GM12878 (cell line): ENCODE results near the gene PLEKHS1. TPM values are rescaled to one million over a fixed set of nuclear protein-coding genes. Genes with fewer than 3 reads are reported as not detected.

Experiments used
- ATAC-seq: fragments of 200-7000 bp; cut with Tn5 transposase; 3 replicates; pipeline ENCODE4 v1.9.1; 2020; ENCODE audit warnings: mild to moderate bottlenecking, moderate library complexity
- BruUV-seq: library from RNA; stranded (reverse); fragments of 400-500 nt; replicated peaks from 2 replicates; lab custom pipeline; 2021; lab: Mats Ljungman, UMichigan
- CTCF ChIA-PET: fragments of 300-600 bp; sonication (Branson Sonifier 250); formaldehyde crosslinking; extraction: SDS; loops from one replicate; lab custom pipeline; 2021; ENCODE audit warnings: inconsistent platforms; lab: Yijun Ruan, JAX
- POLR2A ChIA-PET: fragments of 350-600 bp; formaldehyde crosslinking; extraction: SDS; loops from one replicate; lab custom pipeline; 2021; ENCODE audit warnings: inconsistent platforms; lab: Charles Lee
- RAD21 ChIA-PET: fragments of 300-600 bp; sonication (Branson Sonifier 250); formaldehyde crosslinking; loops from one replicate; lab custom pipeline; 2023; ENCODE audit warnings: antibody characterized with exemption; ENCODE audit not compliant: unreplicated experiment; lab: Charles Lee
- SMC1A ChIA-PET: fragments of 300-600 bp; sonication (Branson Sonifier 250); formaldehyde crosslinking; loops from one replicate; lab custom pipeline; 2023; ENCODE audit not compliant: unreplicated experiment, uncharacterized antibody; lab: Charles Lee
- DNase-seq: peaks from one replicate; pipeline ENCODE4 v3.0.0-alpha.2; 2011; ENCODE audit warnings: low read depth, low spot score
- FAIRE-seq: peaks from 3 replicates; lab custom pipeline; 2011; peaks lifted over from hg19 to GRCh38; lab: Jason Lieb, UNC
- H2AFZ ChIP-seq: 2 replicates; pipeline ENCODE4 v1.6.0; 2011; ENCODE audit warnings: low read depth, low read length, control low read depth; ENCODE audit not compliant: control insufficient read depth
- H3K27ac ChIP-seq: 2 replicates; pipeline ENCODE4 v1.5.1; 2011; ENCODE audit warnings: control low read depth; ENCODE audit not compliant: control insufficient read depth, insufficient read depth
- H3K27me3 ChIP-seq, 2 experiments: replicated peaks in 1 of 2; 2 replicates each; pipeline versions ENCODE4 v1.6.0 to v1.6.1; 2011; ENCODE audit warnings: low read length in 1 of 2; ENCODE audit not compliant: control insufficient read depth in 2 of 2, insufficient read depth in 2 of 2
- H3K36me3 ChIP-seq, 2 experiments: 2 replicates each; pipeline ENCODE4 v1.5.1; 2011; ENCODE audit warnings: low read length in 1 of 2; ENCODE audit not compliant: control insufficient read depth in 2 of 2, insufficient read depth in 2 of 2
- H3K4me1 ChIP-seq: 2 replicates; pipeline ENCODE4 v1.6.1; 2011; ENCODE audit warnings: mild to moderate bottlenecking, low read length, moderate library complexity, mixed read lengths; ENCODE audit not compliant: control insufficient read depth, insufficient read depth
- H3K4me2 ChIP-seq: 2 replicates; pipeline ENCODE4 v1.6.0; 2011; ENCODE audit warnings: control low read depth; ENCODE audit not compliant: control insufficient read depth, insufficient read depth
- H3K4me3 ChIP-seq: fragments of 200-600 bp; sonication (generic); 2 replicates; pipeline ENCODE4 v1.5.1; 2016
- H3K79me2 ChIP-seq: 2 replicates; pipeline ENCODE4 v1.6.0; 2011; ENCODE audit warnings: low read length; ENCODE audit not compliant: control insufficient read depth, insufficient read depth
- H3K9ac ChIP-seq: 2 replicates; pipeline ENCODE4 v1.8.0; 2011; ENCODE audit warnings: low read length, control low read depth, mixed read lengths; ENCODE audit not compliant: control insufficient read depth, insufficient read depth
- H3K9me3 ChIP-seq: replicated peaks from 3 replicates; pipeline ENCODE4 v1.5.1; 2011; ENCODE audit warnings: mild to moderate bottlenecking, low read length; ENCODE audit not compliant: control insufficient read depth, insufficient read depth
- H4K20me1 ChIP-seq: 2 replicates; pipeline ENCODE4 v1.6.0; 2011; ENCODE audit not compliant: control insufficient read depth, insufficient read depth
- BCL11A ChIP-seq: IDR thresholded peaks from 2 replicates; pipeline ENCODE4 v1.6.1; 2011; ENCODE audit warnings: low read depth, low read length
- BHLHE40 ChIP-seq, 2 experiments: fragments of 450-650 bp in 1 of 2; IDR thresholded peaks; 2 replicates each; pipeline ENCODE4 v1.6.1; 2011 to 2017; ENCODE audit warnings: low read depth in 2 of 2, borderline replicate concordance in 1 of 2, improper control_type of control experiment in 1 of 2, low read length in 1 of 2, mild to moderate bottlenecking in 1 of 2
- BMI1 ChIP-seq: fragments of 450-650 bp; IDR thresholded peaks from 2 replicates; pipeline ENCODE4 v1.6.1; 2016; ENCODE audit warnings: mild to moderate bottlenecking, moderate library complexity, borderline replicate concordance
- CBFB ChIP-seq: IDR thresholded peaks from 2 replicates; pipeline ENCODE4 v1.6.1; 2016; ENCODE audit warnings: antibody characterized with exemption, low read depth
- CBX5 ChIP-seq: sonication (generic); IDR thresholded peaks from 2 replicates; pipeline ENCODE4 v1.6.1; 2016; ENCODE audit warnings: low read depth, moderate library complexity, mild to moderate bottlenecking, inconsistent platforms
- CREB1 ChIP-seq: IDR thresholded peaks from 2 replicates; pipeline ENCODE4 v1.6.1; 2012; ENCODE audit warnings: low read depth, mild to moderate bottlenecking, inconsistent platforms
- CREM ChIP-seq: IDR thresholded peaks from 2 replicates; pipeline ENCODE4 v1.6.1; 2014; ENCODE audit warnings: antibody characterized with exemption, low read depth
- DPF2 ChIP-seq: fragments of 450-650 bp; IDR thresholded peaks from 2 replicates; pipeline ENCODE4 v1.6.1; 2017; ENCODE audit warnings: mild to moderate bottlenecking
- EED ChIP-seq: sonication (generic); IDR thresholded peaks from 2 replicates; pipeline ENCODE4 v1.6.1; 2016; ENCODE audit warnings: antibody characterized with exemption, low read depth
- ESRRA ChIP-seq: IDR thresholded peaks from 2 replicates; pipeline ENCODE4 v1.6.1; 2012; ENCODE audit warnings: mild to moderate bottlenecking, low read length, improper control_type of control experiment
- GABPA ChIP-seq: IDR thresholded peaks from 2 replicates; pipeline ENCODE4 v1.6.1; 2014; ENCODE audit warnings: antibody characterized with exemption, low read depth, mild to moderate bottlenecking, inconsistent platforms
- IKZF1 ChIP-seq: fragments of 450-650 bp; conservative IDR thresholded peaks from 2 replicates; pipeline ENCODE4 v1.6.1; 2017; ENCODE audit warnings: antibody characterized with exemption, mild to moderate bottlenecking
- IKZF2 ChIP-seq, 2 experiments: fragments of 450-650 bp; IDR thresholded peaks; 2 replicates each; pipeline ENCODE4 v1.6.1; 2017; ENCODE audit warnings: mild to moderate bottlenecking in 2 of 2, moderate library complexity in 2 of 2
- IRF4 ChIP-seq: IDR thresholded peaks from 2 replicates; pipeline ENCODE4 v1.6.1; 2011; ENCODE audit warnings: low read depth, low read length
- JUNB ChIP-seq: IDR thresholded peaks from 2 replicates; pipeline ENCODE4 v1.6.1; 2016; ENCODE audit warnings: antibody characterized with exemption, mild to moderate bottlenecking
- JUND ChIP-seq: IDR thresholded peaks from 2 replicates; pipeline ENCODE4 v1.6.1; 2012; ENCODE audit warnings: low read depth, mild to moderate bottlenecking, low read length, improper control_type of control experiment, moderate library complexity
- MEF2B ChIP-seq: fragments of 450-650 bp; IDR thresholded peaks from 2 replicates; pipeline ENCODE4 v1.6.1; 2018; ENCODE audit warnings: mild to moderate bottlenecking, moderate library complexity; ENCODE audit not compliant: partially characterized antibody, poor library complexity, severe bottlenecking
- POLR2AphosphoS5 ChIP-seq: IDR thresholded peaks from 2 replicates; pipeline ENCODE4 v1.6.1; 2011; ENCODE audit warnings: mild to moderate bottlenecking, low read length, inconsistent platforms
- POU2F2 ChIP-seq: IDR thresholded peaks from 3 replicates; pipeline ENCODE4 v1.6.1; 2011; ENCODE audit warnings: low read depth, mild to moderate bottlenecking, low read length, borderline replicate concordance
- RELA ChIP-seq: fragments of 450-650 bp; IDR thresholded peaks from 2 replicates; pipeline ENCODE4 v1.8.0; 2014; ENCODE audit warnings: borderline replicate concordance; ENCODE audit not compliant: partially characterized antibody
- TCF3 ChIP-seq: IDR thresholded peaks from 2 replicates; pipeline ENCODE4 v1.6.1; 2012; ENCODE audit warnings: low read depth, mild to moderate bottlenecking, low read length, borderline replicate concordance; ENCODE audit not compliant: insufficient read depth
- USF1 ChIP-seq: IDR thresholded peaks from 2 replicates; pipeline ENCODE4 v1.6.1; 2011; ENCODE audit warnings: borderline replicate concordance, low read depth, mild to moderate bottlenecking, moderate library complexity, mixed read lengths, low read length; ENCODE audit not compliant: insufficient read depth; ENCODE audit errors: extremely low read length
- ZBTB33 ChIP-seq: fragments of 450-650 bp; IDR thresholded peaks from 2 replicates; pipeline ENCODE4 v1.6.1; 2017; ENCODE audit warnings: mild to moderate bottlenecking
- ZNF274 ChIP-seq: IDR thresholded peaks from one replicate; pipeline ENCODE4 v1.8.0; 2011; ENCODE audit not compliant: insufficient read length, insufficient read depth
- whole genome bisulfite sequencing: methylation state at CpG from one replicate; pipeline ENCODE4 v1.1.6; 2016; ENCODE audit warnings: low lambda C conversion rate; ENCODE audit not compliant: insufficient replicate concordance, insufficient coverage; ENCODE audit errors: missing lambda C conversion rate; 5-methylcytosine and 5-hydroxymethylcytosine counted together
- in situ Hi-C: fragments of 300-500 bp; cut with MboI; formaldehyde crosslinking; loops from 9 replicates; pipeline ENCODE4 v1.14.3; 2018; ENCODE audit warnings: mixed read lengths
- intact Hi-C: fragments of 100-400 bp; cut with micrococcal nuclease; formaldehyde crosslinking; loops from one replicate; pipeline ENCODE4 v1.14.2; 2022; ENCODE audit not compliant: unreplicated experiment
- polyA plus RNA-seq, 11 experiments: library from polyadenylated mRNA; depleted of rRNA in 4 of 11; unstranded in 6 of 11; stranded (reverse) in 5 of 11; fragments of >200 nt; fragmentation: Nextera tagmentation in 4 of 11; fragmentation: Illumina TruSeq in 1 of 11; extraction: Ambion mirVana in 4 of 11; extraction: Trizol in 1 of 11; gene quantifications; 1 replicate in 1 of 11; 2 replicates in 10 of 11; pipeline versions ENCODE4 v1.2.1 to v1.2.3, GENCODE V29; 2011 to 2016; ENCODE audit warnings: inconsistent platforms in 2 of 11, missing spikeins in 2 of 11, low read depth in 1 of 11
- total RNA-seq, 4 experiments: library from RNA; depleted of rRNA in 3 of 4; stranded (reverse); fragments of >200 nt in 3 of 4; fragmentation: Illumina TruSeq in 1 of 4; extraction: Trizol in 1 of 4; gene quantifications; 2 replicates each; pipeline versions ENCODE4 v1.2.1 to v1.2.3, GENCODE V29; 2013 to 2021

The PLEKHS1 gene
- total and polyA plus RNA-seq, 10 of the 15 experiments (the other 5 are each of a cell fraction or from before 2014, with no cell fraction given), result 0.04 to 0.17 TPM; not detected in 8

GRCh38 chr10:113788604-113789083 is 37.2 kb downstream of the PLEKHS1 start:
- intact Hi-C loops, result no loop called here
- in situ Hi-C loops, result no loop called here
- ATAC-seq (peak; percentile 93), DNase-seq (peak; percentile 62), FAIRE-seq (peak; percentile 68)
- no peaks in the 10 kb centered on the region for H3K9me3 ChIP-seq
- POLR2A ChIA-PET, result no interaction called here
- H3K4me1 ChIP-seq, result peaks cover 6% of the 10 kb centered on the region; the same call in 1 of the 2 replicates
- no peak overlapping the region; the same call in 1 of the 2 replicates for H3K27ac ChIP-seq
- SMC1A ChIA-PET, result interaction anchor here (1.2 to 3.5 kb wide), 3 partner anchors 10 to 311 kb away, joined by 3 to 8 read pairs (median 3); no protein-coding TSS in a partner anchor
- no peaks in the 10 kb centered on the region for H3K79me2 ChIP-seq
- H3K36me3 ChIP-seq, result no peaks in the 10 kb centered on the region
- 17% methylated on average over 9 of the region's 9 CpGs for WGBS
- no peaks in the 10 kb centered on the region for H3K27me3 ChIP-seq
- CTCF ChIA-PET, result interaction anchor here (0.6 to 2.0 kb wide), 5 partner anchors 10 to 315 kb away, joined by 3 to 9 read pairs (median 3); no protein-coding TSS in a partner anchor
- H4K20me1 ChIP-seq, result no peaks in the 10 kb centered on the region
- no peak overlapping the region for H3K9ac ChIP-seq
- H3K4me2 ChIP-seq, result peak overlapping the region; percentile 50
- RAD21 ChIA-PET, result interaction anchor here (0.9 to 1.8 kb wide), 3 partner anchors 11 to 110 kb away, joined by 3 to 10 read pairs (median 4); no protein-coding TSS in a partner anchor
- no peak overlapping the region for H3K4me3 ChIP-seq
- H2AFZ ChIP-seq, result no peak overlapping the region; the same call in 1 of the 2 replicates
- BruUV-seq, result no TSS peak
- peak; percentile 79 for TF ChIP-seq CREM
- TF ChIP-seq BCL11A, result peak; percentile 97
- 0 out of 2 replicates have a peak, but pooled peaks have one; percentile 24 for TF ChIP-seq CBX5
- TF ChIP-seq IRF4, result peak; percentile 96
- peak; percentile 98 for TF ChIP-seq JUNB
- peak; percentile 57; the same call in 1 of the 3 replicates for TF ChIP-seq POU2F2
- no peak for TF ChIP-seq ZNF274
- peak; percentile 61 for TF ChIP-seq MEF2B
- peak; percentile 42; the same call in 1 of the 2 replicates for TF ChIP-seq JUND
- TF ChIP-seq EED, result peak; percentile 99
- peak; percentile 78 for TF ChIP-seq CBFB
- TF ChIP-seq IKZF2 (IDR thresholded peaks at IDR 0.05), result peak; percentile 99
- no peak for TF ChIP-seq ZBTB33
- TF ChIP-seq CREB1, result peak; percentile 62; the same call in 1 of the 2 replicates
- peak; percentile 61 for TF ChIP-seq GABPA
- peak; percentile 98 for TF ChIP-seq DPF2
- TF ChIP-seq USF1, result no peak
- no peak for TF ChIP-seq ESRRA
- peak; percentile 78 for TF ChIP-seq BMI1
- no peak for TF ChIP-seq POLR2AphosphoS5
- peak; percentile 13 to 17; a peak in 1 of 4 replicates for TF ChIP-seq BHLHE40 (IDR thresholded peaks at IDR 0.05; ENCODE audit: borderline replicate concordance in 1 of 2, low read depth in 2 of 2, low read length in 1 of 2)
- TF ChIP-seq IKZF1, result peak; percentile 99
- TF ChIP-seq TCF3, result 0 out of 2 replicates have a peak, but pooled peaks have one; percentile 68
- TF ChIP-seq RELA, result peak; percentile 73
